Ovary (tissue), 9 donors: ENCODE results near the gene AKR1C8. TPM values are rescaled to one million over a fixed set of nuclear protein-coding genes. Genes with fewer than 3 reads are reported as not detected.
"Not testable (repeated sequence)": the region's sequence is repeated elsewhere in the genome, so short reads cannot be mapped to it uniquely, and the experiment has no call there.

Experiments used
- DNase-seq, 5 donors: peaks; one replicate each; pipeline ENCODE4 v3.0.0-alpha.2; 2019 to 2020
- H3K27ac ChIP-seq, 2 donors: fragments of 200-600 bp; one replicate each; pipeline versions ENCODE4 v1.5.1 to v1.8.0; 2019 to 2022
- H3K27me3 ChIP-seq: fragments of 200-600 bp; one replicate; pipeline ENCODE4 v1.8.0; 2022
- H3K36me3 ChIP-seq: fragments of 200-600 bp; sonication (generic); one replicate; pipeline ENCODE4 v1.5.1; 2019
- H3K4me1 ChIP-seq: one replicate; pipeline ENCODE4 v1.8.1; 2013; ENCODE audit warnings: mild to moderate bottlenecking, moderate library complexity; ENCODE audit not compliant: insufficient read depth
- H3K4me3 ChIP-seq: fragments of 200-600 bp; sonication (generic); one replicate; pipeline ENCODE4 v1.5.1; 2017
- H3K9me3 ChIP-seq, 2 donors: fragments of 200-600 bp in 1 of 2; sonication (generic) in 1 of 2; one replicate each; pipeline versions ENCODE4 v1.5.1 to v1.8.1; 2013 to 2019; ENCODE audit warnings: mild to moderate bottlenecking in 1 of 2, moderate library complexity in 1 of 2
- CTCF ChIP-seq, 3 donors: fragments of 450-650 bp in 2 of 3; fragments of 200-600 bp in 1 of 3; IDR thresholded peaks; one replicate each; pipeline versions ENCODE4 v1.5.1 to v1.8.0; 2016 to 2022; ENCODE audit warnings: antibody characterized with exemption in 3 of 3, mild to moderate bottlenecking in 1 of 3
- EP300 ChIP-seq: sonication (generic); formaldehyde crosslinking; IDR thresholded peaks from one replicate; pipeline ENCODE4 v1.6.1; 2017; ENCODE audit warnings: antibody characterized with exemption
- POLR2A ChIP-seq: fragments of 450-650 bp; IDR thresholded peaks from one replicate; pipeline ENCODE4 v1.6.1; 2017; ENCODE audit warnings: antibody characterized with exemption, mild to moderate bottlenecking, moderate library complexity
- WGBS, 3 donors: extraction: QIAGEN DNeasy Blood & Tissue Kit in 1 of 3; methylation state at CpG; one replicate each; pipeline versions ENCODE4 v1.1.5 to v1.1.7; 2013 to 2017; 5-methylcytosine and 5-hydroxymethylcytosine counted together
- intact Hi-C, 4 donors: fragments of 100-400 bp; cut with DNase I; formaldehyde crosslinking; loops; one replicate each; pipeline versions ENCODE4 v1.11.0 to v1.15.1; 2022 to 2023
- polyA plus RNA-seq, 2 donors: library from polyadenylated mRNA; stranded (reverse); fragments of 200-250 nt in 1 of 2; fragments of 350-450 nt in 1 of 2; fragmentation: Illumina TruSeq in 1 of 2; extraction: RNeasy Lipid Tissue Mini Kit (QIAGEN cat#74804) in 1 of 2; gene quantifications; one replicate each; pipeline ENCODE4 v1.2.3, GENCODE V29; 2013 to 2014
- total RNA-seq, 7 donors: library from RNA; depleted of rRNA in 2 of 7; stranded (reverse); fragments of >200 nt in 2 of 7; fragmentation: NEBNext Ultra II Directional in 3 of 7; extraction: Animal tissue kit (Norgen Biotek cat#: 25700) in 3 of 7; gene quantifications; one replicate each; pipeline versions ENCODE4 v1.1.0 to v1.2.4, GENCODE V29; 2016 to 2023
- donor health status: DM: no; HTN: no; CAD: no; lungs with moderate emphysema.
- donor health status: DM: no; HTN: no; CAD: no.
- donor health status: Bipolar disorder and iron deficiency.
- donor health status: DM: yes; HTN: yes; CAD: no.
- donor health status: DM: no; HTN: no; CAD: no.
- donor health status: DM: yes; HTN: yes; CAD: no.

Gene AKR1C8
- total and polyA plus RNA-seq, 9 donors: 0.80 TPM; not detected in 8

GRCh38 chr10:5219262-5219661 is 34.3 kb upstream of the AKR1C8 start:
- TF ChIP-seq POLR2A (no peak), EP300 (no peak), CTCF (IDR thresholded peaks at IDR 0.05) (no peak)
- Histone ChIP-seq H3K27me3 (no peaks in the 10 kb centered on the region), H3K27ac (no peak overlapping the region), H3K36me3 (no peaks in the 10 kb centered on the region), H3K9me3 (no peaks in the 10 kb centered on the region), H3K4me3 (no peak overlapping the region), H3K4me1 (no peaks in the 10 kb centered on the region)
- DNase-seq: no peak
- intact Hi-C loops: no loop called here
- WGBS, 3 donors: 13 to 32% (median 20%) methylated on average over 3 of the region's 3 CpGs

DNA sequence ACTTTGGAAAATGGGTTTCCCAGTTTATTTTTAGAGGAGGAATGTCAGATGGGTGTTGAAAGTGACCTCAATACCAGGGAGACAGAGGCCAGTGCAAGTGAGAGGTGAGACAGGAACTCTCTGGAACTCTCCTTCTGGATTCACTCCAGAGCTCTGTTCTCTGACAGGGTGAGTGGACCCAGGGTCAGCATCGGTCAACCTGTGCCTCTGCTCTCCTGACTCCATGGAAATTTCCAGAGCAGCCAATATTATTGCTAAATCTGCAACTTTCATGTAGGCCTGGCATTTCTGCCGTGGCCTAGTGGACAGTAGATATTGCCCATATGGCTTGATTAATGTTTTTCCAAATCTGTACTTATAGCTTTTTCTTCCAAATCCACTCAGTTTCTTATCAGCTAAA is 31.9 kb upstream of the AKR1C8 start:
- H3K9me3 ChIP-seq: no peaks in the 10 kb centered on the region
- WGBS, 3 donors: 7 to 13% (median 8%) methylated on average over 2 of the region's 2 CpGs
- no peaks in the 10 kb centered on the region for H3K27me3 ChIP-seq
- H3K4me1 ChIP-seq: no peaks in the 10 kb centered on the region
- H3K27ac ChIP-seq: no peak overlapping the region
- H3K4me3 ChIP-seq: no peak overlapping the region
- TF ChIP-seq POLR2A (no peak), CTCF (IDR thresholded peaks at IDR 0.05) (no peak), EP300 (no peak)
- DNase-seq: no peak
- intact Hi-C loops: no loop called here
- no peaks in the 10 kb centered on the region for H3K36me3 ChIP-seq

GRCh38 chr10:5211696-5212536 is 27.0 kb upstream of the AKR1C8 start:
- TF ChIP-seq POLR2A (no peak), CTCF (IDR thresholded peaks at IDR 0.05) (no peak), EP300 (no peak)
- no peak for DNase-seq
- Histone ChIP-seq H3K4me1 (no peaks in the 10 kb centered on the region), H3K27ac (no peak overlapping the region), H3K9me3 (no peaks in the 10 kb centered on the region), H3K4me3 (no peak overlapping the region), H3K36me3 (no peaks in the 10 kb centered on the region), H3K27me3 (no peaks in the 10 kb centered on the region)
- intact Hi-C loops: no loop called here

DNA sequence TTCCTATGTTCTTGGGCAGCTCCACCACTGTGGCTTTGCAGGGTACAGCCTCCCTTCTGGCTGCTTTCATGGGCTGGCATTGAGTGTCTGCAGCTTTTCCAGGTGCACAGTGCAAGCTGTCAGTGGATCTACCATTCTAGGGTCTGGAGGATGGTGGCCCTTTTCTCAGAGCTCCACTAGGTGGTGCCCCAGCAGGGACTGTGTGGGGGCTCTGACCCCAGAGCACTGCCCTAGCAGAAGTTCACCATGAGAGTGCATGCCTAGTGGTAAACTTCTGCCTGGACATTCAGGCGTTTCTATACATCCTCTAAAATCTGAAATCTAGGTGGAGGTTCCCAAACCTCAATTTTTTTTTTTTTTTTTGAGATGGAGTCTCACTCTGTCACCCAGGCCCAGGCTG is 25.3 kb upstream of the AKR1C8 start:
- H3K36me3 ChIP-seq, H3K9me3 ChIP-seq, intact Hi-C loops, H3K27me3 ChIP-seq, DNase-seq, H3K4me3 ChIP-seq, H3K4me1 ChIP-seq, H3K27ac ChIP-seq: not testable (repeated sequence)
- 78 to 83% (median 82%) methylated on average over 1 of the region's 1 CpG for whole genome bisulfite sequencing, 3 donors

GRCh38 chr10:5209776-5210175 is 24.8 kb upstream of the AKR1C8 start:
- intact Hi-C loops, H3K27ac ChIP-seq, H3K9me3 ChIP-seq, H3K4me3 ChIP-seq, DNase-seq, H3K36me3 ChIP-seq, H3K4me1 ChIP-seq, H3K27me3 ChIP-seq: not testable (repeated sequence)
- WGBS, 3 donors: 89 to 95% (median 95%) methylated on average over 1 of the region's 1 CpG
